NCI-H1092 (cell line): ENCODE measurements around the gene MBTPS1.
A peak's percentile ranks its signal among the peaks of the same experiment; 100 is the strongest.

Source experiments
- DNase-seq: peaks from one replicate; lab custom pipeline; 2025; lab: John Stamatoyannopoulos, UW

MBTPS1 gene

GRCh38 chr16:84074721-84075120 is 42.0 kb downstream of the MBTPS1 start:
- DNase-seq, result no peak

GRCh38 chr16:84072014-84072413 is 44.7 kb downstream of the MBTPS1 start:
- no peak for DNase-seq

- no peak for DNase-seq
These were observed 45.6 kb downstream of the MBTPS1 start for GRCh38 chr16:84071121-84071520.

GRCh38 chr16:84069540-84069939 is 47.2 kb downstream of the MBTPS1 start:
- no peak for DNase-seq

- DNase-seq, result no peak
These were observed 47.8 kb downstream of the MBTPS1 start for GRCh38 chr16:84068783-84069462.

GRCh38 chr16:84068041-84068440 is 48.7 kb downstream of the MBTPS1 start:
- DNase-seq, result no peak

GRCh38 chr16:84067640-84068039 is 49.1 kb downstream of the MBTPS1 start:
- DNase-seq, result no peak

GRCh38 chr16:84065536-84066132 is 51.1 kb downstream of the MBTPS1 start:
- DNase-seq, result peak; percentile 30

- no peak for DNase-seq
These were observed 52.8 kb downstream of the MBTPS1 start for GRCh38 chr16:84063980-84064379.

GRCh38 chr16:84062734-84063640 is 53.8 kb downstream of the MBTPS1 start:
- peak; percentile 17 for DNase-seq

- no peak for DNase-seq
These were observed 55.4 kb downstream of the MBTPS1 start for GRCh38 chr16:84061236-84061819.

GRCh38 chr16:84059946-84060901 is 56.5 kb downstream of the MBTPS1 start:
- DNase-seq, result no peak

- DNase-seq, result no peak
These were observed 57.6 kb downstream of the MBTPS1 start for GRCh38 chr16:84059111-84059510.

- no peak for DNase-seq
These were observed 58.1 kb downstream of the MBTPS1 start for GRCh38 chr16:84058664-84059063.

GRCh38 chr16:84058211-84058610 is 58.5 kb downstream of the MBTPS1 start:
- no peak for DNase-seq

GRCh38 chr16:84056933-84057332 is 59.8 kb downstream of the MBTPS1 start:
- DNase-seq, result no peak

- no peak for DNase-seq
These were observed 60.7 kb downstream of the MBTPS1 start for GRCh38 chr16:84055801-84056634.

- DNase-seq, result no peak
These were observed 61.4 kb downstream of the MBTPS1 start for GRCh38 chr16:84055366-84055765.

GRCh38 chr16:84054916-84055315 is 61.8 kb downstream of the MBTPS1 start:
- no peak for DNase-seq

- DNase-seq, result no peak
These were observed 62.5 kb downstream of the MBTPS1 start for GRCh38 chr16:84054271-84054670.
